T-helper 2 cell treated with Interferon-gamma antibody and Interleukin-4, amounts not matched to agents 5 μg/mL and 100 μg/mL, for 36 hours (primary cell): ENCODE data around the gene FNDC3B.
"Not testable (repeated sequence)": the region's sequence is repeated elsewhere in the genome, so short reads cannot be mapped to it uniquely, and the experiment has no call there.

Experiments used
- DNase-seq: peaks from one replicate; pipeline ENCODE4 v3.0.0; 2021; ENCODE audit warnings: low spot score
- H3K27ac Mint-ChIP-seq: one replicate; pipeline ENCODE4 v1.8.0; 2021; ENCODE audit warnings: mild to moderate bottlenecking, mixed read lengths
- H3K27me3 Mint-ChIP-seq: one replicate; pipeline ENCODE4 v1.8.0; 2021; ENCODE audit warnings: low read depth, mixed read lengths
- H3K36me3 Mint-ChIP-seq: one replicate; pipeline ENCODE4 v1.8.0; 2021; ENCODE audit warnings: low read depth, mixed read lengths
- H3K4me1 Mint-ChIP-seq: one replicate; pipeline ENCODE4 v1.8.0; 2021; ENCODE audit warnings: low read depth, mixed read lengths
- H3K4me3 Mint-ChIP-seq: one replicate; pipeline ENCODE4 v1.8.0; 2022; ENCODE audit warnings: mild to moderate bottlenecking, moderate library complexity, mixed read lengths
- H3K9me3 Mint-ChIP-seq: one replicate; pipeline ENCODE4 v1.8.0; 2021; ENCODE audit warnings: mixed read lengths

FNDC3B gene

GRCh38 chr3:172243376-172243775 is 204.0 kb downstream of the FNDC3B start:
- H3K27me3 Mint-ChIP-seq, H3K4me3 Mint-ChIP-seq, H3K4me1 Mint-ChIP-seq, H3K27ac Mint-ChIP-seq, DNase-seq: not testable (repeated sequence)
- peaks cover 34% of the 10 kb centered on the region for H3K9me3 Mint-ChIP-seq
- H3K36me3 Mint-ChIP-seq: peaks cover 18% of the 10 kb centered on the region

GRCh38 chr3:172244011-172244410 is 204.6 kb downstream of the FNDC3B start:
- H3K27me3 Mint-ChIP-seq: no peaks in the 10 kb centered on the region
- peaks cover 18% of the 10 kb centered on the region for H3K36me3 Mint-ChIP-seq

GRCh38 chr3:172245241-172245640 is 205.9 kb downstream of the FNDC3B start:
- Mint-ChIP-seq H3K9me3 (peaks cover 34% of the 10 kb centered on the region), H3K4me1 (peaks cover 2% of the 10 kb centered on the region), H3K4me3 (no peak overlapping the region), H3K27ac (no peak overlapping the region), H3K36me3 (peaks cover 18% of the 10 kb centered on the region), H3K27me3 (no peaks in the 10 kb centered on the region)
- DNase-seq: no peak

More at GRCh38 chr3:172244011-172244410, 204.6 kb downstream of the FNDC3B start:
- peaks cover 34% of the 10 kb centered on the region for H3K9me3 Mint-ChIP-seq
- H3K4me3 Mint-ChIP-seq: no peak overlapping the region
- no peak for DNase-seq
- no peak overlapping the region for H3K27ac Mint-ChIP-seq
- peaks cover 2% of the 10 kb centered on the region for H3K4me1 Mint-ChIP-seq

GRCh38 chr3:172246107-172246844 is 206.9 kb downstream of the FNDC3B start:
- no peak for DNase-seq
- no peak overlapping the region for H3K27ac Mint-ChIP-seq
- H3K4me3 Mint-ChIP-seq: no peak overlapping the region
- peaks cover 26% of the 10 kb centered on the region for H3K9me3 Mint-ChIP-seq
- H3K36me3 Mint-ChIP-seq: peaks cover 14% of the 10 kb centered on the region
- H3K4me1 Mint-ChIP-seq: peaks cover 2% of the 10 kb centered on the region
- H3K27me3 Mint-ChIP-seq: no peaks in the 10 kb centered on the region

- H3K36me3 Mint-ChIP-seq: peaks cover 12% of the 10 kb centered on the region
- H3K4me3 Mint-ChIP-seq: no peak overlapping the region
- H3K27ac Mint-ChIP-seq: no peak overlapping the region
- H3K27me3 Mint-ChIP-seq: no peaks in the 10 kb centered on the region
- H3K9me3 Mint-ChIP-seq: peaks cover 16% of the 10 kb centered on the region
- no peak for DNase-seq
- peaks cover 2% of the 10 kb centered on the region for H3K4me1 Mint-ChIP-seq
These were observed 208.3 kb downstream of the FNDC3B start for GRCh38 chr3:172247525-172248274.

GRCh38 chr3:172249039-172249438 is 209.7 kb downstream of the FNDC3B start:
- H3K27ac Mint-ChIP-seq: no peak overlapping the region
- no peak for DNase-seq
- no peaks in the 10 kb centered on the region for H3K27me3 Mint-ChIP-seq
- H3K9me3 Mint-ChIP-seq: peaks cover 3% of the 10 kb centered on the region
- H3K4me1 Mint-ChIP-seq: peaks cover 2% of the 10 kb centered on the region
- no peak overlapping the region for H3K4me3 Mint-ChIP-seq
- H3K36me3 Mint-ChIP-seq: peaks cover 5% of the 10 kb centered on the region

GRCh38 chr3:172251211-172251610 is 211.8 kb downstream of the FNDC3B start:
- H3K27me3 Mint-ChIP-seq: no peaks in the 10 kb centered on the region
- H3K4me3 Mint-ChIP-seq: no peak overlapping the region
- peaks cover 5% of the 10 kb centered on the region for H3K36me3 Mint-ChIP-seq
- no peak overlapping the region for H3K27ac Mint-ChIP-seq
- H3K9me3 Mint-ChIP-seq: no peaks in the 10 kb centered on the region
- H3K4me1 Mint-ChIP-seq: peaks cover 2% of the 10 kb centered on the region
- DNase-seq: no peak

GRCh38 chr3:172253200-172253599 is 213.8 kb downstream of the FNDC3B start:
- Mint-ChIP-seq H3K4me1 (peaks cover 1% of the 10 kb centered on the region), H3K4me3 (no peak overlapping the region), H3K9me3 (no peaks in the 10 kb centered on the region), H3K27ac (no peak overlapping the region), H3K36me3 (peaks cover 3% of the 10 kb centered on the region), H3K27me3 (no peaks in the 10 kb centered on the region)
- DNase-seq: no peak

- H3K27me3 Mint-ChIP-seq: no peaks in the 10 kb centered on the region
- DNase-seq: no peak
- H3K36me3 Mint-ChIP-seq: peaks cover 3% of the 10 kb centered on the region
- no peaks in the 10 kb centered on the region for H3K9me3 Mint-ChIP-seq
- peaks cover 9% of the 10 kb centered on the region for H3K4me1 Mint-ChIP-seq
- H3K27ac Mint-ChIP-seq: no peak overlapping the region
- no peak overlapping the region for H3K4me3 Mint-ChIP-seq
These were observed 215.2 kb downstream of the FNDC3B start for GRCh38 chr3:172254542-172254941.

- H3K9me3 Mint-ChIP-seq, H3K27ac Mint-ChIP-seq, H3K36me3 Mint-ChIP-seq, H3K27me3 Mint-ChIP-seq, DNase-seq, H3K4me3 Mint-ChIP-seq: not testable (repeated sequence)
- peaks cover 16% of the 10 kb centered on the region for H3K4me1 Mint-ChIP-seq
These were observed 215.9 kb downstream of the FNDC3B start for GRCh38 chr3:172255321-172255720.

- Mint-ChIP-seq H3K4me3 (no peak overlapping the region), H3K36me3 (peaks cover 5% of the 10 kb centered on the region), H3K4me1 (peaks cover 21% of the 10 kb centered on the region), H3K27me3 (no peaks in the 10 kb centered on the region), H3K9me3 (no peaks in the 10 kb centered on the region), H3K27ac (no peak overlapping the region)
- no peak for DNase-seq
These were observed 216.8 kb downstream of the FNDC3B start for GRCh38 chr3:172256101-172256734.

- Mint-ChIP-seq H3K36me3 (peaks cover 7% of the 10 kb centered on the region), H3K4me3 (no peak overlapping the region), H3K27me3 (no peaks in the 10 kb centered on the region), H3K27ac (no peak overlapping the region), H3K4me1 (peaks cover 21% of the 10 kb centered on the region), H3K9me3 (no peaks in the 10 kb centered on the region)
- no peak for DNase-seq
These were observed 218.4 kb downstream of the FNDC3B start for GRCh38 chr3:172257648-172258400.

GRCh38 chr3:172258624-172259023 is 219.2 kb downstream of the FNDC3B start:
- Mint-ChIP-seq H3K36me3 (peaks cover 6% of the 10 kb centered on the region), H3K4me1 (peaks cover 21% of the 10 kb centered on the region), H3K4me3 (no peak overlapping the region), H3K27me3 (no peaks in the 10 kb centered on the region), H3K27ac (no peak overlapping the region), H3K9me3 (no peaks in the 10 kb centered on the region)
- no peak for DNase-seq
